ENCODE results near the gene MIA.

DNA sequence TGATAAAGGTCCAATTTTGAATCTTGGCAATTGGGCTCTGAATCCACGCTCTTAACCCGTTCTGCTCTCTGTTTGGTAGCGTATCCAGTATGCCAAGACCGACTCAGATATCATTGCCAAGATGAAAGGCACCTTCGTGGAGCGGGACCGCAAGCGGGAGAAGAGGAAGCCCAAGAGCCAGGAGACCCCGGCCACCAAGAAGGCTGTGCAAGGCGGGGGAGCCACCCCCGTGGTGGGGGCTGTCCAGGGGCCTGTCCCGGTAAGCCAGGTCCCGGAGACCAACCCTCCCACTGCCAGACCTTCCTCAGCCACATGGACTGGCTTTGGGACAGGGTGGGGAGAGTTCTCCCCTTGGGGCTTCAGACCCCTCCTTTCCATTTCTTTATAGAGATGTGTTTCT is 16.0 kb upstream of the MIA start:
- no peak for TF ChIP-seq ZBTB48 (tag by site-specific recombination; IDR thresholded peaks at IDR 0.05)
- no peak for TF ChIP-seq ZNF311 (tag by site-specific recombination; IDR thresholded peaks at IDR 0.05; ENCODE audit: borderline replicate concordance)
- no peak for TF ChIP-seq ZNF626 (tag by site-specific recombination; IDR thresholded peaks at IDR 0.05)
- TF ChIP-seq, protein P1, sequence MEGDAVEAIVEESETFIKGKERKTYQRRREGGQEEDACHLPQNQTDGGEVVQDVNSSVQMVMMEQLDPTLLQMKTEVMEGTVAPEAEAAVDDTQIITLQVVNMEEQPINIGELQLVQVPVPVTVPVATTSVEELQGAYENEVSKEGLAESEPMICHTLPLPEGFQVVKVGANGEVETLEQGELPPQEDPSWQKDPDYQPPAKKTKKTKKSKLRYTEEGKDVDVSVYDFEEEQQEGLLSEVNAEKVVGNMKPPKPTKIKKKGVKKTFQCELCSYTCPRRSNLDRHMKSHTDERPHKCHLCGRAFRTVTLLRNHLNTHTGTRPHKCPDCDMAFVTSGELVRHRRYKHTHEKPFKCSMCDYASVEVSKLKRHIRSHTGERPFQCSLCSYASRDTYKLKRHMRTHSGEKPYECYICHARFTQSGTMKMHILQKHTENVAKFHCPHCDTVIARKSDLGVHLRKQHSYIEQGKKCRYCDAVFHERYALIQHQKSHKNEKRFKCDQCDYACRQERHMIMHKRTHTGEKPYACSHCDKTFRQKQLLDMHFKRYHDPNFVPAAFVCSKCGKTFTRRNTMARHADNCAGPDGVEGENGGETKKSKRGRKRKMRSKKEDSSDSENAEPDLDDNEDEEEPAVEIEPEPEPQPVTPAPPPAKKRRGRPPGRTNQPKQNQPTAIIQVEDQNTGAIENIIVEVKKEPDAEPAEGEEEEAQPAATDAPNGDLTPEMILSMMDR (tag by site-specific recombination; IDR thresholded peaks at IDR 0.05) = no peak
- TF ChIP-seq ZNF792 (tag by site-specific recombination; IDR thresholded peaks at IDR 0.05) = no peak
- no peak for TF ChIP-seq ZNF133 (tag by site-specific recombination; IDR thresholded peaks at IDR 0.05)
- TF ChIP-seq, protein P2, sequence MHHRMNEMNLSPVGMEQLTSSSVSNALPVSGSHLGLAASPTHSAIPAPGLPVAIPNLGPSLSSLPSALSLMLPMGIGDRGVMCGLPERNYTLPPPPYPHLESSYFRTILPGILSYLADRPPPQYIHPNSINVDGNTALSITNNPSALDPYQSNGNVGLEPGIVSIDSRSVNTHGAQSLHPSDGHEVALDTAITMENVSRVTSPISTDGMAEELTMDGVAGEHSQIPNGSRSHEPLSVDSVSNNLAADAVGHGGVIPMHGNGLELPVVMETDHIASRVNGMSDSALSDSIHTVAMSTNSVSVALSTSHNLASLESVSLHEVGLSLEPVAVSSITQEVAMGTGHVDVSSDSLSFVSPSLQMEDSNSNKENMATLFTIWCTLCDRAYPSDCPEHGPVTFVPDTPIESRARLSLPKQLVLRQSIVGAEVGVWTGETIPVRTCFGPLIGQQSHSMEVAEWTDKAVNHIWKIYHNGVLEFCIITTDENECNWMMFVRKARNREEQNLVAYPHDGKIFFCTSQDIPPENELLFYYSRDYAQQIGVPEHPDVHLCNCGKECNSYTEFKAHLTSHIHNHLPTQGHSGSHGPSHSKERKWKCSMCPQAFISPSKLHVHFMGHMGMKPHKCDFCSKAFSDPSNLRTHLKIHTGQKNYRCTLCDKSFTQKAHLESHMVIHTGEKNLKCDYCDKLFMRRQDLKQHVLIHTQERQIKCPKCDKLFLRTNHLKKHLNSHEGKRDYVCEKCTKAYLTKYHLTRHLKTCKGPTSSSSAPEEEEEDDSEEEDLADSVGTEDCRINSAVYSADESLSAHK (tag by site-specific recombination; IDR thresholded peaks at IDR 0.05) = no peak
- TF ChIP-seq, protein P3, sequence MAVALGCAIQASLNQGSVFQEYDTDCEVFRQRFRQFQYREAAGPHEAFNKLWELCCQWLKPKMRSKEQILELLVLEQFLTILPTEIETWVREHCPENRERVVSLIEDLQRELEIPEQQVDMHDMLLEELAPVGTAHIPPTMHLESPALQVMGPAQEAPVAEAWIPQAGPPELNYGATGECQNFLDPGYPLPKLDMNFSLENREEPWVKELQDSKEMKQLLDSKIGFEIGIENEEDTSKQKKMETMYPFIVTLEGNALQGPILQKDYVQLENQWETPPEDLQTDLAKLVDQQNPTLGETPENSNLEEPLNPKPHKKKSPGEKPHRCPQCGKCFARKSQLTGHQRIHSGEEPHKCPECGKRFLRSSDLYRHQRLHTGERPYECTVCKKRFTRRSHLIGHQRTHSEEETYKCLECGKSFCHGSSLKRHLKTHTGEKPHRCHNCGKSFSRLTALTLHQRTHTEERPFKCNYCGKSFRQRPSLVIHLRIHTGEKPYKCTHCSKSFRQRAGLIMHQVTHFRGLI (tag by site-specific recombination; IDR thresholded peaks at IDR 0.05) = no peak
